ENCODE measurements around the gene BMP6. TPM values are rescaled to one million over a fixed set of nuclear protein-coding genes. Genes with fewer than 3 reads are reported as not detected.

The BMP6 gene
- total RNA-seq, 1 experiment from 2014 or later, result 0.28 TPM

DNA sequence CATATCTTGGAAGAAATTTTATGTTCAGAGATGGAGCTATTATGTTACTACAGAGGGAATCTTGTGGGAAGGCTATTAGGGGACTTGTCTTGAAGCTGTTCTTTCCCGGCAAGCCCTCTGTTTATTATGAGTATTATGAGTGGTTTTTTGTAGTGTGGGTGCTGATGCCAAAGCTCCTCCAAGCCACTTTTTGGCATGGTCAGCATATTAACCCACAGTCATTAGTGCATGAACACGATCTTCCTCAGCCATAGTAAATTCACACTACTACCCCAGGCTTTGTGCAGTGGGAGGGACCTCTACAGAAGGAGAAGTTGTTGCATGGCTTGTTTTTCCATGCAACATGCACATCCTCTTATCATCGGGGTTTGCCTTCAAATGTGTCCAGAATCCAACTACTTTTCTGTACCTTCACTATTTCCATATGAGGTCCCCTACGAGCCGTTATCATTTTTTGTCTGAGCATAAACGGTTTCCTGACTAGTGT, 6.5 kb upstream of the BMP6 start:
- no CpG with 5 or more reads among the region's 6 CpGs for WGBS (ENCODE audit: extremely low coverage, insufficient read length, low lambda C conversion rate)
- Histone ChIP-seq H4K8ac (replicated peaks; ENCODE audit: insufficient read length, low read depth, low read length) (no peak overlapping the region), H3K4me2 (ENCODE audit: insufficient read depth, insufficient read length, low read length) (no peak overlapping the region), H3K4ac (ENCODE audit: low read depth, low read length) (no peak overlapping the region), H3K23ac (ENCODE audit: insufficient read length, low read depth, low read length) (no peak overlapping the region), H3K79me1 (ENCODE audit: insufficient read depth, low read depth, low read length, poor library complexity, severe bottlenecking) (no peaks in the 10 kb centered on the region), H2BK120ac (ENCODE audit: low read depth, low read length, poor library complexity, severe bottlenecking) (no peak overlapping the region), H3K27ac (ENCODE audit: insufficient read length, low read depth, low read length) (no peak overlapping the region), H3K56ac (ENCODE audit: insufficient read length, low read depth, low read length) (no peak overlapping the region), H3K9me3 (ENCODE audit: control insufficient read depth, low read depth, low read length) (no peaks in the 10 kb centered on the region), H3K27me3 (ENCODE audit: insufficient read depth, low read length) (peaks cover 10% of the 10 kb centered on the region), H2BK15ac (ENCODE audit: low read depth, low read length) (no peak overlapping the region), H2AK5ac (ENCODE audit: insufficient read length, low read length) (no peak overlapping the region), H3K14ac (ENCODE audit: insufficient read depth, low read length) (no peak overlapping the region), H3K4me1 (ENCODE audit: insufficient read depth, low read length) (no peaks in the 10 kb centered on the region), H4K5ac (ENCODE audit: insufficient read length, low read depth, low read length) (no peak overlapping the region), H2BK5ac (ENCODE audit: insufficient read length, low read length) (no peak overlapping the region), H3K18ac (ENCODE audit: insufficient read length, low read depth, low read length) (no peak overlapping the region), H3K23me2 (ENCODE audit: insufficient read length, low read depth, low read length, poor library complexity, severe bottlenecking) (no peaks in the 10 kb centered on the region), H3T11ph (ENCODE audit: low read length) (no peak overlapping the region), H3K79me2 (ENCODE audit: insufficient read depth, low read length) (no peaks in the 10 kb centered on the region), H3K9ac (ENCODE audit: extremely low read depth, insufficient read length, low read length) (no peak overlapping the region), H2BK20ac (ENCODE audit: low read depth, low read length, poor library complexity, severe bottlenecking) (no peak overlapping the region), H4K20me1 (ENCODE audit: control insufficient read depth, insufficient read depth, insufficient read length) (no peaks in the 10 kb centered on the region), H2AFZ (ENCODE audit: low read length) (no peak overlapping the region), H2BK12ac (ENCODE audit: insufficient read length, low read depth, low read length) (no peak overlapping the region), H4K91ac (ENCODE audit: insufficient read length, low read depth, low read length) (no peak overlapping the region)
- Mint-ChIP-seq H3K27me3 (ENCODE audit: low read depth) (peaks cover 38% of the 10 kb centered on the region), H3K9me3 (peaks cover 3 to 4% of the 10 kb centered on the region in 2 experiments; a peak in 3 of 5 replicates), H3K27ac (no peak overlapping the region), H3K36me3 (ENCODE audit: insufficient read depth in 1 of 3, low read depth in 3 of 3) (no peaks in the 10 kb centered on the region; a peak in 2 of 7 replicates), H3K4me3 (no peak overlapping the region), H3K4me1 (peaks cover 0 to 2% of the 10 kb centered on the region in 2 experiments; a peak in 2 of 4 replicates)
- TF ChIP-seq CTCF (conservative IDR thresholded peaks at IDR 0.05), result no peak
- no peak for DNase-seq
